ENCODE results near the gene UCK1.
A peak's percentile ranks its signal among the peaks of the same experiment; 100 is the strongest.
"Not testable (repeated sequence)": the region's sequence is repeated elsewhere in the genome, so short reads cannot be mapped to it uniquely, and the experiment has no call there.

The UCK1 gene

DNA sequence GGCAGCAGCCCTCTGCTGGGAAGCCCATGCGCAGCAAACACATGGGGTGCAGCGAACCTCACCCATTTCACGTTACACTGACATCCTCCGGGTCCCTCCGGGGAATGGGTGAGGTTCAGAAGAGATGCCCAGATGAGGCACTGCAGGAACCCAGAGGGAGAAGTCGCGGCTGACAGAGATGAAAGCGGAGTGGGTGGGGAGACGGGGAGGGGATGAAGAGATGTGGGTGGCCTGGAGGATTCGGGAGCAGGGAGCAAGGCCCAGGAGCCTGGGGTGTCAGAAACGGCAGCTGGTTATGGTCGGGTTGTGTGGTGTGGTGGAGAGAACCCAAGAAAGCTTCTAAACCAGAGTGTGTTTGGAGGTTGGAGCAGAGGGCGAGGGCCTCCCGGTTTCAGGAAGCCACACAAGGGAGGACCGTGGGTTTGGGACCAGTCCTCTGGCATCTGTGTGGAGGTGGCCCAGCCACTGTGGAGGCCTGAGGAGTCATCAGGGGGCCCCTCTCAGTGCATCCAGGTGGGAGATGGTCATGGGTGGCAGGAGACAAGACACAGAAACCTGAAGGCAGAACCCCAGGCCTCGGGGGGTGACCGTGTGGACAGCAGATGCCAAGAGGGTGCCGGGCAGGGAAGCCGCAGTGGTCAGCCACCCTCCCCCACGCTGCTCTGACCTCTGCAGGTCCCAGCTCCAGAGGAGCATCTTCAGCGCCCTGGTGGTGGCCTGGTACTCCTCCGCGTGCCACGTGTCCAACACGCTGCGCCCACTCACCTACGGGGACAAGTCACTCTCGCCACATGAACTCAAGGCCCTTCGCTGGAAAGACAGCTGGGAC lies 8.6 kb downstream of the UCK1 start:
- intact Hi-C loops (cut with micrococcal nuclease) = no loop called here
- H3K9me3 Mint-ChIP-seq = no peaks in the 10 kb centered on the region
- H3K27ac Mint-ChIP-seq = no peak overlapping the region
- H3K27me3 Mint-ChIP-seq = no peaks in the 10 kb centered on the region
- H3K4me1 Mint-ChIP-seq (ENCODE audit: low read depth) = no peaks in the 10 kb centered on the region
- no peak overlapping the region for H3K4me3 Mint-ChIP-seq
- H3K36me3 Mint-ChIP-seq (ENCODE audit: low read depth) = no peaks in the 10 kb centered on the region

DNA sequence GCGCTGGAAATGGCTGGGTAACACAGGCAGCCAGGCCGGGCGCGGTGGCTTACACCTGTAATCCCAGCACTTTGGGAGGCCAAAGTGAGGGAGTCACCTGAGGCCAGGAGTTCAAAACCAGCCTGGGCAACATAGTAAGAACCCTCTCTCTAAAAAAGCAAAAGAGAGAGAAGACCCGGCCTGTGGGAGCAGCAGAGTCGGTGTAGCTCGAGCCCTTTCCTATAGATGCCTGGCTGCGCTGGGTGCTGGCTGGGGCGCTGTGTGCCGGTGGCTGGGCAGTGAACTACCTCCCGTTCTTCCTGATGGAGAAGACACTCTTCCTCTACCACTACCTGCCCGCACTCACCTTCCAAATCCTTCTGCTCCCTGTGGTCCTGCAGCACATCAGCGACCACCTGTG lies 9.2 kb downstream of the UCK1 start:
- Mint-ChIP-seq H3K4me3 (no peak overlapping the region), H3K27ac (no peak overlapping the region), H3K4me1 (ENCODE audit: low read depth) (no peaks in the 10 kb centered on the region), H3K27me3 (no peaks in the 10 kb centered on the region), H3K36me3 (ENCODE audit: low read depth) (no peaks in the 10 kb centered on the region), H3K9me3 (no peaks in the 10 kb centered on the region)
- intact Hi-C loops (cut with micrococcal nuclease) = no loop called here

DNA sequence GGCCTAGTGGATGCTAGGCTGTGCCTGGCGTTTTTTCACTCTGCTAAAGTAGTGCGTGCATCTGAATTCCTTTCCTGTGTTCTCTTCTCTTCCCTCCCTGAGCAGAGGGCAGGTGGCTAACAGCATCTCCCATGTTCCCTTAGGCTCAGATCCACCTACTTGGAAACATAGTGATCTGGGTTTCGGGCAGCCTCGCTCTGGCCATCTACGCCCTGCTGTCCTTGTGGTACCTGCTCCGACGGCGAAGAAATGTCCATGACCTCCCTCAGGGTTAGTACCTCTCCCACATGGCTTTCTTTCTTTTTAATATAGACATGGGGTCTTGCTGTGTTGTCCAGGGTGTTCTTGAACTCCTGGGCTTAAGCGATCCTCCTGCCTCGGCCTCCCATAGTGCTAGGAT lies 9.9 kb downstream of the UCK1 start:
- no peaks in the 10 kb centered on the region for H3K27me3 Mint-ChIP-seq
- H3K4me1 Mint-ChIP-seq (ENCODE audit: low read depth) = no peaks in the 10 kb centered on the region
- no peak overlapping the region for H3K4me3 Mint-ChIP-seq
- intact Hi-C loops (cut with micrococcal nuclease) = no loop called here
- H3K9me3 Mint-ChIP-seq = no peaks in the 10 kb centered on the region
- no peaks in the 10 kb centered on the region for H3K36me3 Mint-ChIP-seq (ENCODE audit: low read depth)
- H3K27ac Mint-ChIP-seq = no peak overlapping the region

GRCh38 chr9:131520503-131520902 lies 10.6 kb downstream of the UCK1 start:
- H3K27ac Mint-ChIP-seq = no peak overlapping the region
- no peaks in the 10 kb centered on the region for H3K36me3 Mint-ChIP-seq (ENCODE audit: low read depth)
- no peaks in the 10 kb centered on the region for H3K9me3 Mint-ChIP-seq
- intact Hi-C loops (cut with micrococcal nuclease) = no loop called here
- no peaks in the 10 kb centered on the region for H3K27me3 Mint-ChIP-seq
- no peaks in the 10 kb centered on the region for H3K4me1 Mint-ChIP-seq (ENCODE audit: low read depth)
- H3K4me3 Mint-ChIP-seq = no peak overlapping the region

GRCh38 chr9:131518553-131518952 lies 12.5 kb downstream of the UCK1 start:
- Mint-ChIP-seq H3K27me3 (no peaks in the 10 kb centered on the region), H3K4me1 (ENCODE audit: low read depth) (peaks cover 6% of the 10 kb centered on the region), H3K9me3 (peaks cover 9% of the 10 kb centered on the region), H3K4me3 (no peak overlapping the region), H3K27ac (no peak overlapping the region), H3K36me3 (ENCODE audit: low read depth) (no peaks in the 10 kb centered on the region)
- intact Hi-C loops (cut with micrococcal nuclease) = no loop called here

- Mint-ChIP-seq H3K27me3 (no peaks in the 10 kb centered on the region), H3K36me3 (ENCODE audit: low read depth) (no peaks in the 10 kb centered on the region), H3K4me1 (ENCODE audit: low read depth) (peaks cover 6% of the 10 kb centered on the region), H3K9me3 (peaks cover 12% of the 10 kb centered on the region), H3K4me3 (no peak overlapping the region), H3K27ac (no peak overlapping the region)
- intact Hi-C loops (cut with micrococcal nuclease) = no loop called here
These were observed 13.3 kb downstream of the UCK1 start for GRCh38 chr9:131517761-131518190.

GRCh38 chr9:131516930-131517329 lies 14.1 kb downstream of the UCK1 start:
- Mint-ChIP-seq H3K9me3 (peaks cover 12% of the 10 kb centered on the region), H3K4me3 (no peak overlapping the region), H3K27ac (no peak overlapping the region), H3K27me3 (no peaks in the 10 kb centered on the region), H3K36me3 (ENCODE audit: low read depth) (no peaks in the 10 kb centered on the region), H3K4me1 (ENCODE audit: low read depth) (peaks cover 6% of the 10 kb centered on the region)
- intact Hi-C loops (cut with micrococcal nuclease) = no loop called here

- Mint-ChIP-seq H3K27ac (no peak overlapping the region), H3K36me3 (ENCODE audit: low read depth) (no peaks in the 10 kb centered on the region), H3K9me3 (peaks cover 12% of the 10 kb centered on the region), H3K4me3 (no peak overlapping the region), H3K27me3 (no peaks in the 10 kb centered on the region), H3K4me1 (ENCODE audit: low read depth) (peaks cover 14% of the 10 kb centered on the region)
- intact Hi-C loops (cut with micrococcal nuclease) = no loop called here
These were observed 15.0 kb downstream of the UCK1 start for GRCh38 chr9:131516100-131516499.

DNA sequence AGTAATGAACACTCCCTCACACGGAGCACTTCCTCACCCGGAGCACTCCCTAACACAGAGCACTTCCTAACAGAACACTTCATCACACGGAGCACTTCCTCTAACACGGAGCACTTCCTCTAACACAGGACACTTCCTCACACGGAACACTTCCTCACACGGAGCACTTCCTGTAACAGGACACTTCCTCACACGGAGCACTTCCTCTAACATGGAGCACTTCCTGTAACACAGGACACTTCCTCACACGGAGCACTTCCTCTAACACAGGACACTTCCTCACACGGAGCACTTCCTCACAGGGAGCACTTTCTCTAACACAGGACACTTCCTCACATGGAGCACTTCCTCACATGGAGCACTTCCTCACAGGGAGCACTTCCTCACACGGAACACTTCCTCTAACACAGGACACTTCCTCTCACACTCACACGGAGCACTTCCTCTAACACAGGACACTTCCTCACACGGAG lies 15.5 kb downstream of the UCK1 start:
- H3K4me1 Mint-ChIP-seq (ENCODE audit: low read depth) = peaks cover 17% of the 10 kb centered on the region
- H3K27ac Mint-ChIP-seq; H3K36me3 Mint-ChIP-seq (ENCODE audit: low read depth); intact Hi-C loops (cut with micrococcal nuclease); H3K27me3 Mint-ChIP-seq; H3K4me3 Mint-ChIP-seq: not testable (repeated sequence)
- peaks cover 12% of the 10 kb centered on the region for H3K9me3 Mint-ChIP-seq

DNA sequence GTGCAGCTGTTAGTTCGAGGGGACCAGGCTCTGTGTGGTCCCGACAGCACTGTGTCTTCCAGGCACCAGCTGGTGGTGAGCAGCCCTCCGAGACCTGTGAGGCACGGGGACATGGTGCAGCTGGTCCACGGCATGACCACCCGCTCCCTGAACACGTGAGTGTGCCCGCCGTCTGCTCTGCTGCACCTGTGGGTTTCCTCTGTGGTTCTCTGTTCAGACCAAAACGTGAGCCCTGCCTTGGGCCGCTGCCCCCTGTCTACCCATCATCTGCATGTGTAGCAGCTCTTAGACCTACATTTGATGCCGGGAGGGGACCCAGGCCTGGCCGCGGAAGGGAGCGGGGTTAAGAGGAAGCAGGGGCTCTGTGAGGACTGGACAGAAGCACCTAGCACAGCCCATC lies 17.9 kb downstream of the UCK1 start:
- Mint-ChIP-seq H3K9me3 (peaks cover 12% of the 10 kb centered on the region), H3K27ac (no peak overlapping the region), H3K27me3 (no peaks in the 10 kb centered on the region), H3K4me3 (no peak overlapping the region), H3K36me3 (ENCODE audit: low read depth) (peaks cover 6% of the 10 kb centered on the region), H3K4me1 (ENCODE audit: low read depth) (peaks cover 17% of the 10 kb centered on the region)
- intact Hi-C loops (cut with micrococcal nuclease) = no loop called here

DNA sequence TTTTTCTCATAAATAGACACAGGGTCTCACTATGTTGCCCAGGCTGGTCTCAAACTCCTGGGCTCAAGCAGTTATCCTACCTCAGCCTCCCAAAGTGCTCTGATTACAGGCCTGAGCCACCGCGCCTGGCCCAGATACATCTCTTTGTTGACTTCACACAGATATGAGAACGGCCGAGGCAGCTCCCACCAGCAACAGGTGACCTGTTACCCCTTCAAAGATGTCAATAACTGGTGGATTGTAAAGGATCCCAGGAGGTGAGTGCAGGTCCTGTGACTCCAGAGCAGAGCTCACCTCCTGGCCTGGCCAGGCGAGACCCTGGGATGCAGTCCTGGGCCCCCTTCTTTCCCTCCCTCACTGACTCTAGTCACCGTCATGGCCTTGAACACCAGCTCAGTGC lies 19.2 kb downstream of the UCK1 start:
- H3K4me3 Mint-ChIP-seq = no peak overlapping the region
- H3K27ac Mint-ChIP-seq = no peak overlapping the region
- intact Hi-C loops (cut with micrococcal nuclease) = no loop called here
- no peaks in the 10 kb centered on the region for H3K27me3 Mint-ChIP-seq
- H3K36me3 Mint-ChIP-seq (ENCODE audit: low read depth) = peaks cover 13% of the 10 kb centered on the region
- H3K4me1 Mint-ChIP-seq (ENCODE audit: low read depth) = peaks cover 17% of the 10 kb centered on the region
- peaks cover 12% of the 10 kb centered on the region for H3K9me3 Mint-ChIP-seq

GRCh38 chr9:131511416-131511815 lies 19.6 kb downstream of the UCK1 start:
- Mint-ChIP-seq H3K27ac (no peak overlapping the region), H3K36me3 (ENCODE audit: low read depth) (peaks cover 18% of the 10 kb centered on the region), H3K9me3 (peaks cover 12% of the 10 kb centered on the region), H3K4me1 (ENCODE audit: low read depth) (peaks cover 17% of the 10 kb centered on the region), H3K4me3 (no peak overlapping the region), H3K27me3 (no peaks in the 10 kb centered on the region)
- intact Hi-C loops (cut with micrococcal nuclease) = no loop called here

GRCh38 chr9:131505012-131505411 lies 26.1 kb downstream of the UCK1 start:
- intact Hi-C loops (cut with micrococcal nuclease) = no loop called here
- no peak overlapping the region for H3K4me3 Mint-ChIP-seq
- peaks cover 31% of the 10 kb centered on the region for H3K36me3 Mint-ChIP-seq (ENCODE audit: low read depth)
- no peak overlapping the region for H3K27ac Mint-ChIP-seq
- H3K4me1 Mint-ChIP-seq (ENCODE audit: low read depth) = peaks cover 27% of the 10 kb centered on the region
- H3K9me3 Mint-ChIP-seq = no peaks in the 10 kb centered on the region
- H3K27me3 Mint-ChIP-seq = peaks cover 19% of the 10 kb centered on the region

- intact Hi-C loops (cut with micrococcal nuclease) = loop anchor here (1.0 to 5.0 kb wide), 2 partner anchors 24 to 243 kb away; no protein-coding TSS in a partner anchor
- Mint-ChIP-seq H3K27ac (peak overlapping the region; percentile 86), H3K27me3 (peaks cover 19% of the 10 kb centered on the region), H3K36me3 (ENCODE audit: low read depth) (peaks cover 39% of the 10 kb centered on the region), H3K4me1 (ENCODE audit: low read depth) (peaks cover 27% of the 10 kb centered on the region), H3K9me3 (no peaks in the 10 kb centered on the region), H3K4me3 (peak overlapping the region; percentile 89)
These were observed 27.2 kb downstream of the UCK1 start for GRCh38 chr9:131503626-131504465.

All from dendritic cell treated with granulocyte-macrophage colony-stimulating factor and Interleukin-4, amounts not matched to agents 40 ng/mL and 50 ng/mL, for 4 days (primary cell).